Upper lobe of left lung (tissue), 6 donors: Measurements from ENCODE around the gene ELL3. TPM values are rescaled to one million over a fixed set of nuclear protein-coding genes. Genes with fewer than 3 reads are reported as not detected.
"Not testable (repeated sequence)": the region's sequence is repeated elsewhere in the genome, so short reads cannot be mapped to it uniquely, and the experiment has no call there.

ENCODE experiments used
- ATAC-seq, 2 donors: fragments of 200-7000 bp; cut with Tn5 transposase; one replicate each; pipeline ENCODE4 v1.9.1; 2022; ENCODE audit warnings: mild to moderate bottlenecking in 2 of 2, moderate library complexity in 2 of 2; ENCODE audit not compliant: low FRiP score in 2 of 2
- DNase-seq, 2 donors: peaks; one replicate each; pipeline ENCODE4 v3.0.0-alpha.2; 2019 to 2020
- H3K27ac ChIP-seq, 4 donors: fragments of 200-600 bp; sonication (generic); one replicate each; pipeline ENCODE4 v1.5.1; 2016 to 2019
- H3K27me3 ChIP-seq, 4 donors: fragments of 200-600 bp; sonication (generic); one replicate each; pipeline ENCODE4 v1.5.1; 2017 to 2019
- H3K36me3 ChIP-seq, 4 donors: fragments of 200-600 bp; sonication (generic); one replicate each; pipeline ENCODE4 v1.5.1; 2016 to 2019
- H3K4me1 ChIP-seq, 4 donors: fragments of 200-600 bp; sonication (generic); one replicate each; pipeline ENCODE4 v1.5.1; 2018 to 2019
- H3K4me3 ChIP-seq, 4 donors: fragments of 200-600 bp; sonication (generic); one replicate each; pipeline ENCODE4 v1.5.1; 2017 to 2019; ENCODE audit warnings: mild to moderate bottlenecking in 2 of 4, moderate library complexity in 1 of 4
- H3K9me3 ChIP-seq, 4 donors: fragments of 200-600 bp; sonication (generic); one replicate each; pipeline ENCODE4 v1.5.1; 2018 to 2019
- CTCF ChIP-seq, 6 experiments: fragments of 450-650 bp in 4 of 6; fragments of 200-600 bp in 2 of 6; sonication (generic) in 2 of 6; IDR thresholded peaks; one replicate each; pipeline ENCODE4 v1.5.1; 2016 to 2019; ENCODE audit warnings: antibody characterized with exemption in 6 of 6
- EP300 ChIP-seq, 4 donors: sonication (generic); formaldehyde crosslinking; IDR thresholded peaks; one replicate each; pipeline ENCODE4 v1.5.1; 2017; ENCODE audit warnings: antibody characterized with exemption in 4 of 4, control low read depth in 2 of 4
- POLR2A ChIP-seq, 4 donors: fragments of 450-650 bp; IDR thresholded peaks; one replicate each; pipeline ENCODE4 v1.5.1; 2016 to 2017; ENCODE audit warnings: antibody characterized with exemption in 4 of 4, mild to moderate bottlenecking in 2 of 4
- POLR2AphosphoS5 ChIP-seq, 2 donors: sonication (generic); formaldehyde crosslinking; IDR thresholded peaks; one replicate each; pipeline ENCODE4 v1.5.1; 2017; ENCODE audit warnings: antibody characterized with exemption in 2 of 2
- WGBS, 2 donors: methylation state at CpG; one replicate each; pipeline ENCODE4 v1.1.5; 2017 to 2018; 5-methylcytosine and 5-hydroxymethylcytosine counted together
- total RNA-seq, 6 donors: library from RNA; depleted of rRNA in 4 of 6; stranded (reverse); fragments of >200 nt in 4 of 6; gene quantifications; one replicate each; pipeline versions ENCODE4 v1.1.0 to v1.2.1, GENCODE V29; 2016 to 2021
- donor health status: DM: no; HTN: no; CAD: no; lungs with moderate emphysema.
- donor health status: DM: no; HTN: yes; CAD: no; lungs with severe emphysema.

ELL3 gene
- total RNA-seq = 1 to 10 TPM; 1.7 to 8.4 (median 4.3) TPM

GRCh38 chr15:43776718-43777266, at the start of gene ELL3:
TSS of gene ELL3 (minus strand) at chr15:43776966. CDS start at chr15:43776901, 65 bp downstream.
- peak within 1 kb of the TSS; percentile 65 to 86 (median 70) for H3K4me3 ChIP-seq
- DNase-seq (peak; percentile 87 to 95), ATAC-seq (peak; percentile 95 to 96)
- H3K36me3 ChIP-seq = peaks cover 12 to 25% (median 17%) of the 10 kb centered on the region in 4 donors
- H3K27ac ChIP-seq = peak within 1 kb of the TSS; percentile 89 to 93 (median 92)
- WGBS, 2 donors = 3% methylated on average over 22 of the region's 41 CpGs; no CpG with 5 or more reads in 1 of the 2 donors
- H3K4me1 ChIP-seq = peaks cover 10 to 23% (median 14%) of the 10 kb centered on the region in 4 donors
- H3K27me3 ChIP-seq = no peaks in the 10 kb centered on the region
- TF ChIP-seq POLR2A (IDR thresholded peaks at IDR 0.05) (peak in 2 of 4 donors; percentile 47 to 61), POLR2AphosphoS5 (IDR thresholded peaks at IDR 0.05) (peak in 1 of 2 donors; percentile 72), CTCF (IDR thresholded peaks at IDR 0.05) (no peak), EP300 (IDR thresholded peaks at IDR 0.05) (no peak)
- no peaks in the 10 kb centered on the region for H3K9me3 ChIP-seq

GRCh38 chr15:43826029-43826507, 49.3 kb upstream of the ELL3 start:
- H3K36me3 ChIP-seq = peaks cover 0 to 4% (median under 1%) of the 10 kb centered on the region in 4 donors
- no peaks in the 10 kb centered on the region for H3K27me3 ChIP-seq
- WGBS, 2 donors = 96 to 97% methylated on average over 11 of the region's 11 CpGs
- no peak for DNase-seq
- H3K9me3 ChIP-seq = no peaks in the 10 kb centered on the region
- peaks cover 27 to 57% (median 39%) of the 10 kb centered on the region in 4 donors for H3K4me1 ChIP-seq
- no peak for TF ChIP-seq POLR2AphosphoS5 (IDR thresholded peaks at IDR 0.05)
- ATAC-seq = no peak
- H3K27ac ChIP-seq = peak overlapping the region in 3 of 4 donors; percentile 23 to 81 (median 76)
- H3K4me3 ChIP-seq = peak overlapping the region in 3 of 4 donors; percentile 51 to 59 (median 57)

GRCh38 chr15:43825305-43825704, 48.5 kb upstream of the ELL3 start:
- H3K9me3 ChIP-seq, H3K36me3 ChIP-seq, H3K27ac ChIP-seq, H3K27me3 ChIP-seq, DNase-seq, ATAC-seq, H3K4me3 ChIP-seq: not testable (repeated sequence)
- 93 to 94% methylated on average over 11 of the region's 11 CpGs for WGBS, 2 donors
- H3K4me1 ChIP-seq = peaks cover 27 to 63% (median 39%) of the 10 kb centered on the region in 4 donors

- H3K27me3 ChIP-seq = no peaks in the 10 kb centered on the region
- H3K9me3 ChIP-seq = no peaks in the 10 kb centered on the region
- peak within 1 kb of the TSS; percentile 46 to 87 (median 67) for H3K4me3 ChIP-seq
- WGBS, 2 donors = 8 to 11% methylated on average over 33 to 46 of the region's 46 CpGs
- ATAC-seq (peak; percentile 93 to 95), DNase-seq (peak in 1 of 2 donors; percentile 97)
- peaks cover 27 to 63% (median 39%) of the 10 kb centered on the region in 4 donors for H3K4me1 ChIP-seq
- TF ChIP-seq CTCF (IDR thresholded peaks at IDR 0.05) (no peak), POLR2A (IDR thresholded peaks at IDR 0.05) (peak in 3 of 4 donors; percentile 72 to 87 (median 79)), POLR2AphosphoS5 (IDR thresholded peaks at IDR 0.05) (peak; percentile 96 to 98), EP300 (IDR thresholded peaks at IDR 0.05) (peak in 1 of 4 donors; percentile 77)
- peaks cover 0 to 4% (median 2%) of the 10 kb centered on the region in 4 donors for H3K36me3 ChIP-seq
- peak within 1 kb of the TSS; percentile 89 to 93 (median 90) for H3K27ac ChIP-seq
These were observed 47.8 kb upstream of the ELL3 start, which contains the start of gene MFAP1 for GRCh38 chr15:43824302-43825246. TSS of gene MFAP1 (minus strand) at chr15:43824690. CDS start at chr15:43824569, 121 bp downstream.

- Histone ChIP-seq H3K36me3 (peaks cover 0 to 17% (median 7%) of the 10 kb centered on the region in 4 donors), H3K4me3 (no peak overlapping the region), H3K27ac (no peak overlapping the region), H3K4me1 (peaks cover 27 to 45% (median 32%) of the 10 kb centered on the region in 4 donors), H3K27me3 (no peaks in the 10 kb centered on the region), H3K9me3 (no peaks in the 10 kb centered on the region)
- ATAC-seq (no peak), DNase-seq (no peak)
- TF ChIP-seq CTCF (IDR thresholded peaks at IDR 0.05) = no peak
- no peak for TF ChIP-seq EP300 (IDR thresholded peaks at IDR 0.05)
- no peak for TF ChIP-seq POLR2A (IDR thresholded peaks at IDR 0.05)
- TF ChIP-seq POLR2AphosphoS5 (IDR thresholded peaks at IDR 0.05) = no peak
- WGBS, 2 donors = 52 to 66% methylated on average over 3 of the region's 3 CpGs
These were observed 44.7 kb upstream of the ELL3 start for GRCh38 chr15:43821505-43821904.

GRCh38 chr15:43815064-43815463, 38.3 kb upstream of the ELL3 start:
- 92 to 99% methylated on average over 5 of the region's 5 CpGs for WGBS, 2 donors
- H3K36me3 ChIP-seq = peaks cover 30 to 76% (median 64%) of the 10 kb centered on the region in 4 donors
- DNase-seq = not testable (repeated sequence)

More at GRCh38 chr15:43815064-43815463, 38.3 kb upstream of the ELL3 start:
- H3K4me1 ChIP-seq, H3K27me3 ChIP-seq, H3K4me3 ChIP-seq, H3K9me3 ChIP-seq, H3K27ac ChIP-seq, ATAC-seq: not testable (repeated sequence)
